GM18505 (cell line): ENCODE measurements around the gene LYPLA2.

Experiments
- ATAC-seq: cut with Tn5 transposase; IDR thresholded peaks from one replicate; pipeline ENCODE4 v1.9.1; 2021; ENCODE audit not compliant: unreplicated experiment
- POLR2A ChIP-seq: IDR thresholded peaks from 4 replicates; pipeline ENCODE4 v1.6.1; 2011; ENCODE audit warnings: borderline replicate concordance; ENCODE audit not compliant: insufficient read depth, insufficient read length; ENCODE audit errors: extremely low read depth

LYPLA2 gene

DNA sequence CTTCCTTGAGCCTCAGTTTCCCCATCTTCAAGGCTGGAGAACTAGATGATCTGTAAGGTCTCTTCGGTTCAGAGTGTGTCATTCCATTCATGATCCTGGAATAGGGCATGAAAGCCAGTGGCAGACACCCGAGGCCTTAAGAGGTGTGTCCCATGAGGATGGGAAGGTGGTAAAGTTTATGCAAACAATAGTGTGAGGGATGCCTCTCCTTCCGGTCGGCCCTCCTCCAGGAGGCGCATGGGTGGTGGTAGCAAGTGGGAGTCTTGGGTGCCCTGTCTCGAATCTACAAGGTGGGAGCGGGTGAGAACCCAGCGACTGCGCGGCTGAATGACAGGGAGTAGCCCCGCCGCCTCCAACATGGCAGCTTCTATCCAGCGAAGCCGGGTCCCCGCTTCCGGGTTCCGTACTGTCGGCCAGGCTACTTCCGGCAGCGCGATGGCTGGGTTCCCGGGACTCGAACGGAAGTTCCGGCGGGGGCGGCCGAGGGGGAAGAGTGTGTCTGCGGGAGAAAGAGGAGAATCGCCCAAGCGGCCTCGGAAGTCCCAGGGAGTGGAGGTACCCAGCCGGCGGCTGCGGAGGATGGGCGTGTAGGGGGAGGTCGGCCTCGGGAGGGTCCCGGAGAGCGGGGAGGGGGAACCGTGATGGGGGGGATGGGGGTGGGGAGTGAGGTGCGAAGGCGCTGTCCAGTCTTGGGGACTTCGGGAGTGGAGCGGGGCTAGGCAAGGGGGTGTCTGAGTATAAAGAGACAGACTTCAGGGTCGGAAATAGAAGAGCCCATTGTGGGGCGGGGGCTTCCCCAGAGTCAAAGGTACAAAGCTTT is at the start of gene LYPLA2:
Gene LYPLA2, plus strand, starts transcription at position 450 of the 820 bp plus-strand sequence. CDS start 1,538 bp downstream, outside the sequence.
- no peak for ATAC-seq
- peak; percentile 76 for TF ChIP-seq POLR2A

DNA sequence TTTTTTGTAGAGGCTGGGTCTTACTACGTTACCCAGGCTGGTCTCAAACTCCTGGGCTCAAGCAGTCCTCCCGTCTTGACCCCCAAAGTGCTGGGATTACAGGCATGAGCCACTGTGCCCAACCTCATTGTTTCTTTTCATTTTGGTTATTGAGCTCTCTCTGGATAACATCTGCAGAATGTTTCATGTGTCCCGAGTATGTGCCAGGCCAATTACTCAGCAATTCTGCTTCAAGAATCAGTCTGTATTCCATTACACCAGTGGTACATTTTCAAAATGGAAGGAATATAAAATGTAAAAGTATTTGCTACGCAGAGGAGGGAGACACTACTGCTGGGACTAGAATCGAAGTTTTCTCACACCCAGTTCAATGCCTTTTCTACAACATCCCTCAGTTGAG is 49.3 kb upstream of the LYPLA2 start:
- no peak for ATAC-seq
- TF ChIP-seq POLR2A, result no peak

DNA sequence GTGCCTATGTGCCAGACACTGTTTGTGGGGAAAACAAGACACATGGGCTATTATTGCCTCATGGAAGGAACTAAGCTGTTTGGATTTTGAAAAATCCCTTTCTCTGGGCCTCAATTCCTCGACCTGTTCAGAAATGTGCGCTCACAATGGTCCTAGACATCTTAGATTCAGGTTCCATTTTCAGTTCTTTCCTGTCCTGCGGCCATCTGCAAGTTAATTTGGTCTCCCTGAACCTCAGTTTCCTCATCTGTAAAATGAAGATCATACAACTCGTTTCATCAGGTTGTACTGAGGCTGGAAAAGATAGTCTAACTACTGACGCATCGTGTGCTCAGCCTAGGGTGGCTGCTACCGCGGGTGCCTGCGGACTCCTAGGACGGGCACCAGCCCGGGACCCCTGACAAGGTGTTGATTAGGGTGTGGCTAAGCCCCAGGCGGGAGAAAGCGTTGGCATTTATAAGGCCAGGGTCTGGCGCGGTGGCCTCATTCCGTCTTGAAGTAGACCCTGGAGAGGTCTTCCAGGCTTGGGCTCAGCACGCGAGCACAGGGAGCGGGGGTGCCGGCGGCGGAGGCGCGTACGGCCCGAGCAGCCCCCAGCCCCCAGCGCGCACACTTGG is 48.2 kb upstream of the LYPLA2 start:
- ATAC-seq, result peak; percentile 13
- no peak for TF ChIP-seq POLR2A

DNA sequence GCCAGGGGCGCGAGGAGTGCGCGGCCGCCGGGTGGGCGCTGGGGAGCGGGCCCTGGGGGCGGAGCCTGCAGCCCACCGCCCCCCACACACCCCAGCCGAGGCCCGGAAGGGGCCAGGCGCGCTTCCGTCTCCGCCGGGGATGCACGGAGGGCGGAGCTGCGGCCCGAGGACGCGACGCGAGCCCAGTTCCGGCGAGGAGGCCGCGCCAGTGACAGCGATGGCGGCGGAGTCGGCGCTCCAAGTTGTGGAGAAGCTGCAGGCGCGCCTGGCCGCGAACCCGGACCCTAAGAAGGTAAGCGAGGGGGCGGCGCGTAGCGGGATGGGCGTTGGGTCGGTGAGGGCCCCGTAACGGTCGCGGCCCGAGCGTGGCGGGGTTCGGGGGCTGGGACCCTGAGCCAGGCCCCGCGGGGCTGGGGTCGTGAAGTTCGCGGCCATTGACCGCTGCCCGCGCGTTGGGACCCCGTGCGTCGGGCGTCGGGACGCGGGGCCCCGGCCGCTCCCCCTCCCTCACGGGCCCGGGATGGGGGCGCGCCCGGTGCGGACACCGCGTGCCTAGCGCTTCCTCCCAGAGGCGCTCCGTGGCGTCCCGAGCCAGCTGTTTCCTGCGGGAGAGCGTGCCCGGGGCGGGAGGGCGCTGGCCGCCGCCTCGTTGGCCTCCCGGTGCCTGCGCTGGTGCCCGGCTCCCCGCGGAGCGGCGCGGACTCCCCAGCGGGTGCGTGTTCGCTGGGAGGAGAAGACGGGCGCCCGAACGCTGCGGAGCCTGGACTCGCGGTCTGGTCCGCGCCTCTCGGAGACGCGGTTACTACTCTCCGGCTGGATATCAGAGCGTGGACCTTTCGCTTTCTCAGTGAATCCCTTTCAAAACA is 47.4 kb upstream of the LYPLA2 start, which contains the start of gene ELOA:
Gene ELOA, plus strand, starts transcription at position 185 of the 866 bp plus-strand sequence. Its CDS starts 33 bp downstream, at position 218.
- TF ChIP-seq POLR2A, result peak; percentile 94
- peak; percentile 76 for ATAC-seq

DNA sequence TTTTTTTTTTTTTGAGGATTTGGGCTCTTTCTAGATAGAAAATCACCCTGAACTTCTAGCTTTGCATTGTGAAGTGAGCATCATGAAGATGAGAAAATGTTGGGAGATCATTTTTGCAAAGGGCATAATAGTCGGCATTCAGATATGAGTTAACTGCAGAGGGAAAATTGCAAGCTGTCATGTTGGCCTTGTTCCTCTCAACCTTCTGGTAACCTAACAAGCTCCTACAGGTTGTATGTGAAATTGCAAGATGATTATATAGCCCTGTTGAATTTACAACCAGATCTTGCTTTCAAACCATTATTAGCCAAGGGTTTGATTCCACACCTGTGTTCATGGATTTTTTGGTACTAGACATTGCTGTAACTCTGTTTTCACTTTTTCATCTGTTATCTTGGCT is 45.4 kb upstream of the LYPLA2 start:
- ATAC-seq, result no peak
- no peak for TF ChIP-seq POLR2A

DNA sequence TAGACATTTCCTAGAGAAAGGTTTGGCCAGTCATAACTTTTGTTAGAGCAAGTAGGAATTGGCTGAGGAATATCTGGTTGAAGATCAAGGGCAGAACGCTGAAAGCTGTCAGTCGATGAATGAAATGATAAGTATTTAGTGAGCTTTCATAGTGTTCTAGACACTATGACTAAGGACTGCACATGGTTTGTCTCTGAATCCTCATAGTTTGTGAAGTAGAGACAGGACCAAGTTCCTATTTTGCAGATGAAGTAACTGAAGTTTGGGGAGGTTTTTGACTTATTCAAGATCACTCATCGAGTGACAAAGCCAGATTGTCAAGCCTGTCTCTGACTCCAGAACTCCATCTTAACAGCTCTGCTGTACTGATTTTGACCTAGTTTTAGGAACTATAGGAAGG is 42.9 kb upstream of the LYPLA2 start:
- TF ChIP-seq POLR2A, result no peak
- no peak for ATAC-seq

DNA sequence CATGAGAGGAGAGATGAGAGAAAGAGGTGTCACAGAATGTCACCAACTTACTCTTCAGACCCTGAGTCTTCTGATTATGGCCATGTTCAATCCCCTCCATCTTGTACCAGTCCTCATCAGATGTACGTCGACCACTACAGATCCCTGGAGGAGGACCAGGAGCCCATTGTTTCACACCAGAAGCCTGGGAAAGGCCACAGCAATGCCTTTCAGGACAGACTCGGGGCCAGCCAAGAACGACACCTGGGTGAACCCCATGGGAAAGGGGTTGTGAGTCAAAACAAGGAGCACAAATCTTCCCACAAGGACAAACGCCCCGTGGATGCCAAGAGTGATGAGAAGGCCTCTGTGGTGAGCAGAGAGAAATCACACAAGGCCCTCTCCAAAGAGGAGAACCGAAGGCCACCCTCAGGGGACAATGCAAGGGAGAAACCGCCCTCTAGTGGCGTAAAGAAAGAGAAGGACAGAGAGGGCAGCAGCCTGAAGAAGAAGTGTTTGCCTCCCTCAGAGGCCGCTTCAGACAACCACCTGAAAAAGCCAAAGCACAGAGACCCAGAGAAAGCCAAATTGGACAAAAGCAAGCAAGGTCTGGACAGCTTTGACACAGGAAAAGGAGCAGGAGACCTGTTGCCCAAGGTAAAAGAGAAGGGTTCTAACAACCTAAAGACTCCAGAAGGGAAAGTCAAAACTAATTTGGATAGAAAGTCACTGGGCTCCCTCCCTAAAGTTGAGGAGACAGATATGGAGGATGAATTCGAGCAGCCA is 39.7 kb upstream of the LYPLA2 start:
- TF ChIP-seq POLR2A, result no peak
- ATAC-seq, result no peak

DNA sequence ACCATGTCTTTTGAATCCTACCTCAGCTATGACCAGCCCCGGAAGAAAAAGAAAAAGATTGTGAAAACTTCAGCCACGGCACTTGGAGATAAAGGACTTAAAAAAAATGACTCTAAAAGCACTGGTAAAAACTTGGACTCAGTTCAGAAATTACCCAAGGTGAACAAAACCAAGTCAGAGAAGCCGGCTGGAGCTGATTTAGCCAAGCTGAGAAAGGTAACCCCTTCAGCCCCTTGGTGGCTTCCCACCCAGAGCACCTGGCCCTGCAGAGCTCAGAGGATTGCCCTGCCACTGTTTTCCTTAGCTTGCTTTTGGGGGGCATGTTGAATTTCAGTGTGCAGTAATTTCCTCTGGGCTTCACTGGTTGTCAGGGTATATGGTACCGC is 39.1 kb upstream of the LYPLA2 start:
- no peak for TF ChIP-seq POLR2A
- ATAC-seq, result no peak

DNA sequence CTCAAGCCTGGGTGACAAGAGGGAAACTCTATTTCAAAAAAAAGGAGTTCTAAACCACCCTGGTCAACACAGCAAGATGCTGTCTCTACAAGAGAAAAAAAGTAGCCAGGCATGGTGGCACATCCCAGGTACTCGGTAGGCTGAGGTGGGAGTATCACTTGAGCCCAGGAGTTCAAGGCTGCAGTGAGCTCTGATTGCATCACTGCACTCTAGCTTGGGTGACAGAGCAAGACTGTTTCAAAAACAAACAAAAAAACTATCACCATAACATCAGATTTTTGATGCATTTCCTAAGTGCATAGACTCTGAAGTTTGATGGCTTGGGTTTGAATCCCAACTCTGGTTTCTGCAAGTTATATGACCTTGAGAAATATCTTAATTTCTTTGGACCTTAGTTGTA is 38.0 kb upstream of the LYPLA2 start:
- TF ChIP-seq POLR2A, result no peak
- ATAC-seq, result no peak

DNA sequence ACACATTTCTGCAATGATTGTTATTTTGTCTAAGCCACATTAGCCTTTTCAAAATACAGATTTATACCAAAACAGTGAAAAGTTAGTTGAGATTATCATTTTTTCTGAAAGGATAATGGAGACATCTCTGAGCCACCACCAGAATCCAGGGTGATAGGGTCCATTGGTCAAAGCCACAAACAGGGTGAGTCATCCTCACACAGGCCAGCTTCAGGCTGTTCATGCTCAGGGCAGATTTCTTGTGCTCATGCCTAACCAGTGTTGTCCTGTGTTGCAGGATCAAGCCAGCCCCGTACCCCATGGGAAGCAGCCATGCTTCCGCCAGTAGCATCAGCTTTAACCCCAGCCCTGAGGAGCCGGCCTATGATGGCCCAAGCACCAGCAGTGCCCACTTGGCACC is 34.3 kb upstream of the LYPLA2 start:
- ATAC-seq, result no peak
- peak; percentile 19 for TF ChIP-seq POLR2A

DNA sequence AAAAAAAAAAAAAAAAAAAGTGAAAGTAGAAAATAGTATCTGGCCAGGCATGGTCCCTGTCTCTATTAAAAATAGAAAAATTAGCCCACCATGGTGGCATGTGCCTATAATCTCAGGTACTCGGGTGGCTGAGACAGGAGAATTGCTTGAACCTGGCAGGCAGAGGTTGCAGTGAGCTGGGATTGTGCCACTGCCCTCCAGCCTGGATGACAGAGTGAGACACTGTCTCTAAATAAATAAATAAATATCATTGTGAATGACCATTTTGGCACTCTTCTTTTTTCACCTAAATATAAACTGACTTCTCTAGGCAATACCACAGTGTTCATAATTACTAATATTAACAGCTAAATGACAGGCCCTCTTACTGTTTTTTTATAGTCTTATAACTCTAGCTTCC is 33.1 kb upstream of the LYPLA2 start:
- no peak for TF ChIP-seq POLR2A
- ATAC-seq, result no peak

DNA sequence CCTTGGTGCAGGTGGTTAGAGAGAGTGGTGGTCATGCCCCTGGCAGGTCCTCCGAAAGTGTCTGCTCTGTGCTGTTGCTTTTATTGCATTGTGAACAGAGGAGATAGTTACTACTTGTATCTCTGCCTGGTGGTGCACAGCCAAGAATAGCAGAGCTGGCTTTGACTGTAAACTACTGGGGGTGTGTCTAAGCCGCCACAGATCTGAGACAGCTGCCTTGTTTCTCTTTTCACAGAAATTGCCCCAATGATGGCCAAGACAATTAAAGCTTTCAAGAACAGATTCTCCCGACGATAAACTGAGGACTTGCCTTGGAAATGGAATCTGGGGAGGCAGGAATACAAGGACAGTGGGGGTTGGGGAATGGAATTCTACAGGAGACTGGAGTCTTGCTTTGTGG is 31.7 kb upstream of the LYPLA2 start:
- TF ChIP-seq POLR2A, result no peak
- ATAC-seq, result no peak
